Right atrium auricular region (tissue), 2 donors: ENCODE measurements around the gene MLIP. TPM values are rescaled to one million over a fixed set of nuclear protein-coding genes. Genes with fewer than 3 reads are reported as not detected.

Experiments used
- DNase-seq: peaks from one replicate; pipeline ENCODE4 v3.0.0-alpha.2; 2019; ENCODE audit warnings: low spot score
- H3K27ac ChIP-seq, 2 donors: fragments of 200-600 bp; sonication (generic); 1 replicate in 1 of 2; 2 replicates in 1 of 2; pipeline ENCODE4 v1.5.1; 2016 to 2019
- H3K27me3 ChIP-seq, 2 donors: fragments of 200-600 bp; sonication (generic); one replicate each; pipeline versions ENCODE4 v1.5.1 to v1.6.0; 2017 to 2019
- H3K36me3 ChIP-seq: fragments of 200-600 bp; sonication (generic); one replicate; pipeline ENCODE4 v1.5.1; 2016
- H3K4me1 ChIP-seq, 2 donors: fragments of 200-600 bp; sonication (generic); one replicate each; pipeline versions ENCODE4 v1.5.1 to v1.6.0; 2017 to 2019
- H3K4me3 ChIP-seq, 2 donors: fragments of 200-600 bp; sonication (generic); 1 replicate in 1 of 2; 2 replicates in 1 of 2; pipeline ENCODE4 v1.5.1; 2017 to 2019; ENCODE audit warnings: mild to moderate bottlenecking in 1 of 2, moderate library complexity in 1 of 2
- H3K9me3 ChIP-seq, 2 donors: fragments of 200-600 bp; sonication (generic); one replicate each; pipeline ENCODE4 v1.5.1; 2019
- CTCF ChIP-seq, 2 donors: fragments of 200-600 bp; sonication (generic); IDR thresholded peaks; one replicate each; pipeline ENCODE4 v1.5.1; 2019; ENCODE audit warnings: antibody characterized with exemption in 2 of 2
- total RNA-seq, 2 donors: library from RNA; depleted of rRNA; stranded (reverse); fragments of >200 nt; gene quantifications; one replicate each; pipeline ENCODE4 v1.1.0, GENCODE V29; 2016

MLIP gene
- total RNA-seq, 2 donors from 2014 or later = 170 to 262 TPM

GRCh38 chr6:54214286-54214685 is 103.0 kb downstream of the MLIP start:
- Histone ChIP-seq H3K27me3 (no peaks in the 10 kb centered on the region), H3K9me3 (no peaks in the 10 kb centered on the region), H3K27ac (no peak overlapping the region), H3K4me1 (no peaks in the 10 kb centered on the region), H3K36me3 (no peaks in the 10 kb centered on the region), H3K4me3 (no peak overlapping the region)
- DNase-seq = no peak
- no peak for TF ChIP-seq CTCF (IDR thresholded peaks at IDR 0.05)

DNA sequence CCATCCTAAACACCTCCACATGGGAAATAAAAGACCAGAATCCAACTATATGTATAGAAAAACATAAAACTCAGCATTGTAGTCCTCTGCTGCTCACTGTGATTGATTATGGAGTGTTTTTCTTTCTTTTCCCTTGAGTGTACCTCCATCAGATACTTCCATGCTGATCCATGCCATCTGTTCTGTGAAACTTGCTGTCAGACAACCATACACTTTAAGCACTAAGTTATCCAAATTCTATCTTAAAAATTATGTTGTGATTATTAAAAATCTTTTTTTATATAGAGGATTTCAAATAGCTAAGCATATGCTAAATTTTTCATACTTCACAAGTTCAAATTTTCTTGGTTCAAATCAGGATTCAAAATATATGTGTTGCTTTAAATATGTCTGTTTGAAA is 105.1 kb downstream of the MLIP start:
- H3K4me1 ChIP-seq = no peaks in the 10 kb centered on the region
- DNase-seq = no peak
- H3K27ac ChIP-seq = no peak overlapping the region
- no peak overlapping the region for H3K4me3 ChIP-seq
- no peaks in the 10 kb centered on the region for H3K27me3 ChIP-seq
- no peaks in the 10 kb centered on the region for H3K9me3 ChIP-seq
- H3K36me3 ChIP-seq = no peaks in the 10 kb centered on the region
- TF ChIP-seq CTCF (IDR thresholded peaks at IDR 0.05) = no peak

- no peak overlapping the region for H3K4me3 ChIP-seq
- no peaks in the 10 kb centered on the region for H3K36me3 ChIP-seq
- no peak for TF ChIP-seq CTCF (IDR thresholded peaks at IDR 0.05)
- no peaks in the 10 kb centered on the region for H3K27me3 ChIP-seq
- no peak for DNase-seq
- H3K4me1 ChIP-seq = no peaks in the 10 kb centered on the region
- H3K27ac ChIP-seq = no peak overlapping the region
- H3K9me3 ChIP-seq = no peaks in the 10 kb centered on the region
These were observed 105.8 kb downstream of the MLIP start for GRCh38 chr6:54217018-54217417.

DNA sequence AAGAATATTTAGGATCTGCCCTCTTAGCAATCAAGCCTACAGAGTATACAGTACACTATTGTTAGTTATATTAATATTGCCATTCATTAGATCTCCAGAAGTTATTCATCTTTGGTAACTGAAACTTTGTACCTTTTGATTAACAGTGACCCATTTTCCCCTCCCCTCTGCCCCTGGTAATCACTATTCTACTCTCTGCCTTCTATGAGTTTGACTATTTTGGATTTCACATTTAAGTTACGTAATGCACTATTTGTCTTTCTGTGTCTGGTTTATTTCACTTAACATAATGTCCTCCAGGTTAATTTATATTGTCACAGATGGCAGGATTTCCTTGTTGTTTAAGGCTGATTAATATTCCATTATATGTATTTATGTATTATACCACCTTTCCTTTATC is 111.0 kb downstream of the MLIP start:
- TF ChIP-seq CTCF (IDR thresholded peaks at IDR 0.05) = no peak
- Histone ChIP-seq H3K27me3 (no peaks in the 10 kb centered on the region), H3K4me3 (no peak overlapping the region), H3K27ac (no peak overlapping the region), H3K9me3 (peaks cover 0 to 10% of the 10 kb centered on the region in 2 donors), H3K36me3 (no peaks in the 10 kb centered on the region), H3K4me1 (no peaks in the 10 kb centered on the region)
- DNase-seq = no peak

DNA sequence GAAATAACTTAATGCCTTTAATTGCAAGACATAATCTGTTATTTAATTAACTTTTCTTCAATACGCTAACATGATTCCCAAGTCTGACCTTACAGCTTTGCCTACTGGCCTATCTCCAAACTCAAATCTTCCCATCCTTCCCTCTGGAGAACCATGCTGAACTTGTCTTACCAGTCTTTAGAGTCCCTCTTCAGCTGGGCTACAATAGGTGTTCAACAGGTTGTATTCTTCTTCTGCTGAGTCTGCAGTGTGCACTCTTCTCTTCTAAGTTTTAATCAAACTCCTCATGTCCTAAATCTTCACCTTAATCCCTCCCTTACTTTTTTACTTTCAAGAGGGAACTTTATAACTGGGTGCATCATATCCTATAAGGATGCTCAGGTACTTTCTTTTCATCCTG is 121.5 kb downstream of the MLIP start:
- H3K36me3 ChIP-seq = peaks cover 7% of the 10 kb centered on the region
- no peak overlapping the region for H3K4me3 ChIP-seq
- H3K9me3 ChIP-seq = no peaks in the 10 kb centered on the region
- peaks cover 0 to 14% of the 10 kb centered on the region in 2 donors for H3K4me1 ChIP-seq
- TF ChIP-seq CTCF (IDR thresholded peaks at IDR 0.05) = no peak
- no peak overlapping the region for H3K27ac ChIP-seq
- H3K27me3 ChIP-seq = no peaks in the 10 kb centered on the region
- DNase-seq = no peak

GRCh38 chr6:54234539-54234938 is 123.3 kb downstream of the MLIP start:
- TF ChIP-seq CTCF (IDR thresholded peaks at IDR 0.05) = no peak
- no peaks in the 10 kb centered on the region for H3K27me3 ChIP-seq
- peaks cover 0 to 20% of the 10 kb centered on the region in 2 donors for H3K4me1 ChIP-seq
- H3K27ac ChIP-seq = no peak overlapping the region
- no peaks in the 10 kb centered on the region for H3K9me3 ChIP-seq
- DNase-seq = no peak
- H3K4me3 ChIP-seq = no peak overlapping the region
- H3K36me3 ChIP-seq = peaks cover 7% of the 10 kb centered on the region
